OCI-LY3 (cell line): ENCODE measurements around the gene ATP11C.
A peak's percentile ranks its signal among the peaks of the same experiment; 100 is the strongest.

Experiments used
- CTCF ChIP-seq: fragments of 200-600, 300-600 bp; sonication (generic); IDR thresholded peaks from 2 replicates; pipeline ENCODE4 v1.5.1; 2014; ENCODE audit warnings: antibody characterized with exemption, low read length, low read depth
- EZH2phosphoT487 ChIP-seq: fragments of 200-600 bp; shearing (Covaris generic); IDR thresholded peaks from 2 replicates; pipeline ENCODE4 v1.6.1; 2018; ENCODE audit warnings: antibody characterized with exemption, mixed run types, low read depth

DNA sequence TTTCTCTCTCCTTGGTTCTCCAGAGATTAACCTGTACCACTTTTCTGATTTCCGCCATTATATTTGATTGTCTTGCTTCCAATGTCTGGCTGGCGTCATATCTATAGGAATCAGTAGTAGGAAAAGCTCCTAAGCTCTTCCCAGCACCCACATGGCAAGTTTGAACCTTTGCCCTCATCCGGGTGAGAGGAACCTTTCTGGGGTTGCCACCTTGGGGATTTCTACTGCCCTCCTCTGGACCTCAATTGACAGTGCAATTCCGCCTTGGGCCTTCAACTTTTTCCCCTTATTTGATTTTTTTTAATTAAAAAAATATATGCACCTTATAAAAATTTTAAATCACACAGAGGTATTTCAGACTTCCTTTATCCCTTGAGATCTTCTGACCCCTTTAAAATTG, 34.4 kb upstream of the ATP11C start:
- TF ChIP-seq CTCF (peak; percentile 46), EZH2phosphoT487 (no peak)
